ENCODE measurements around the gene RNF157. TPM values are rescaled to one million over a fixed set of nuclear protein-coding genes. Genes with fewer than 3 reads are reported as not detected.
A peak's percentile ranks its signal among the peaks of the same experiment; 100 is the strongest.
"Not testable (repeated sequence)": the region's sequence is repeated elsewhere in the genome, so short reads cannot be mapped to it uniquely, and the experiment has no call there.

Gene RNF157
- total RNA-seq, 1 experiment from 2014 or later = 18.2 TPM

DNA sequence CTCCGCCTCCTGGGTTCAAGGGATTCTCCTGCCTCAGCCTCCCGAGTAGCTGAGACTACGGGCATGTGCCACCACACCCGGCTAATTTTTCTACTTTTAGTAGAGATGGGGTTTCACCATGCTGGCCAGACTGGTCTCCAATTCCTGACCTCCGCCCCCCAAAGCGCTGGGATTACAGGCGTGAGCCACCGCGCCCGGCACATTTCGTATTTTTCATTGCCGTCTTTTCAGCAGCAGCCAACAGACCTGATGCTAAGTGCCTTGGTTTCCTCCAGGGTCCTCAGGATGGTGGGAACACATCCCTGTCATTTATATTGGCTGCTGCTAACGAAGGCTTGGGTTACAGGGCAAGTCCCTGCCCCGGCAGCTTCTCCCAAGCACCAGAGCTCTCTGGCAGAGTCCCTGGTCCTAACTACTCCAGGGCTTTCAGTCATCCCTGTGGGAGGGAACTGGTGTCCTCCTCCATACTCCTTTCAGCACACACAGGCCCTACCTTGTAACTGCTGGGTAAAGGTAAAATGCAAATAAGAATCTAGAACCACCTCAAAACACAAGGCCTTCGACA is 1.5 kb upstream of the RNF157 start:
- in situ Hi-C loops (cut with HindIII; ENCODE audit: low pct_unique_long_range_greater_than_20kb, low sequenced_read_pairs) = no loop called here
- DNase-seq (ENCODE audit: low read depth) = no peak

DNA sequence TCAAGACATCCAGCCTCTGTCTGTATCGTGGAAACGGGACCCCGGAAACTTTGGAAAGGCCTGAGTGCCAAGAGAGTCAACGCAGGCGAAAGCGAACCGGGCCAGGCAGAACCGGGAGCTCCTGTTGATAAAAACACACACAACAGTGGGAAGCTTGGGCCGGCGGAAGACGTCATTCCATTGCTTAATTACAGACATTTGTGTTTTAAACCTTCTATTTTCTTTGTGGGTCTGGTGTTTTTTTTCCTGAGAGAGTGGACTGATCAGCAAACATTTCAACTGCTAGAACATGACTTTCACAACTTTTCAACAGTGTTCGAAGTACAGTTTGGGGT is 878 bp upstream of the RNF157 start:
- in situ Hi-C loops (cut with HindIII; ENCODE audit: low pct_unique_long_range_greater_than_20kb, low sequenced_read_pairs) = no loop called here
- no peak for DNase-seq (ENCODE audit: low read depth)

DNA sequence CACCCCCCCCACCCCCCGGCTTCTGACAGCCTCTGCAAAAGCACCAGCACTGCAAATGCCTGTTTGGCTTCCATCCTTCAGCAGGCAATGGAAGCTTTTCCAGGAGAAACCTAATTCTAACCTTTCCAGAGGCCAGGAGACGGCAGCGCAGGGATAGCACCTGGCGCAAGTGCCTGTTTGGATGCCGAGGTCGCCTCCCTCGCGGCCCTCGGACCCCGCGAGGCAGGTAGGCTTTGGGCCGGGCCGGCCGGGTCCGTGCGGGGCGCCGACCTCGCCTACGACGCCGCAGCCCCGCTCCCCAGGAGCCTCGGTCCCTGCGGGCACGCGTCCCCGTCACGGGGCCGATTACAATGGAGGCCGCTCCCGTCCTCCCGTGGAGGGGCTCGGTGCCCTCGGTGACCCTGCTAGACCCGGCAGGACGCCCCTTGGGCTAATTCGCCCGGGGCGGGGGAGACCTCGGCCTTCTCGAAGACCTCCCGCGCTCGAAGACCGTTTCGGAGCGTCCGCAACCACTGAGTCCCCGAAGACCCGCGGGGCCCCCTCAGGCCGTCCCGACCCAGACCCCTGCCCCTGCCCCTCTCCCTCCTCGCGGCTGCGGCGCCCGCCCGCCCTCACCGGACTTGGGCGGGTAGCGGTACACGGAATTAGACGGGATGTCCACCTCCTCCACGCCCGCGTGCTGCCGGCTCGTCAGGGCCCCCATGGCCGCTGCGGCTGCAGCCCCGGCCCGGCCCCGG is 587 bp downstream of the RNF157 start:
- in situ Hi-C loops (cut with HindIII; ENCODE audit: low pct_unique_long_range_greater_than_20kb, low sequenced_read_pairs) = no loop called here
- no peak for DNase-seq (ENCODE audit: low read depth)

DNA sequence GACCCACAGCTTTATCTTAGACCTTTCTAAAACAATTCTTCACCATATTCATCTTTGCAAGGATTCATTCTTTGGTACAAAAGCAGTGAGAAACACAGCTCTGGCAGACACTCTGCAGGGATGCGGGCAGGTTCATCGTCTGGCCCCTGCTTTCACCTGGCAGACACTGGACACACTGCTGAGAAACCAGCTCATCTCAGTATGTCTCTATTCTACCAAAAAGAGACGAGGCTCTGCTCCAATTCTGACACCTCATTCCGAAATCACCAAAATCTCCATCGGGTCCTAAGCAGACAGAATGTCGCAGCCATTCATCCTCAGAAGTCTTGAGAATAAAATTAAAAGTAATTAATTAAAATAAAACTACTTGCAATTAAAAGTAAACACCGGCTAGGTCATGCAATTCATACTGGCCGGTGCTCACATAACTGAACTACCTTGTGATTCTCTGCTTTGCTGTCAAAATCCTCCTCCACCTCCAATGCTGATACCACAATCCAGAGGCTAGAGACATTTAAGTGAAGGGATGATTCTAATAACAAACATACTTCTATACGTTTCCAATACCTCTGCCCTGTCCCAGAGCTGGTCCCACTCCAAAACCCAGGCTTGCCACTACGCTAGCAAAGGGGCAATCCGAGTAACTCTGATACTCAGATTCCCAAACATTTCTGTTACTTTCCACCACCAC is 1.3 kb downstream of the RNF157 start:
- in situ Hi-C loops (cut with HindIII; ENCODE audit: low pct_unique_long_range_greater_than_20kb, low sequenced_read_pairs) = no loop called here
- no peak for DNase-seq (ENCODE audit: low read depth)

DNA sequence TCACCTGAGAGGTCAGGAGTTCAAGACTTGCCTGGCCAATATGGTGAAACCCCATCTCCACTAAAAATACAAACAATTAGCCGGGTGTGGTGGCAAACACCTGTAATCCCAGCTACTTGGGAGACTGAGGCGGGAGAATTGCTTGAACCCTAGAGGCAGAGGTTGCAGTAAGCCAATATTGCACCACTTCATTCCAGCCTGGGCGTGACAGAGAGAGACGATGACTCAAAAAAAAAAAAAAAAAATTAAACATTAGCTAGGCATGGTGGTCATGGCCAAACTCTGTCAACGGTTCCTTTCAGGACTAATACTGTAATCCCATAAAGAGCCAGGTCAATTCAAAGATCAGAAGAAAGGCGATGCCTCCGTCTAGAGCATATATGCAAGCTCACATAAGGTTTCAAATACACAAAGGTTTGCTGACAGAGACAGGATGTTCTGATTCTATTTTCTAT is 2.4 kb downstream of the RNF157 start:
- DNase-seq (ENCODE audit: low read depth) = peak; percentile 77
- in situ Hi-C loops (cut with HindIII; ENCODE audit: low pct_unique_long_range_greater_than_20kb, low sequenced_read_pairs) = no loop called here

DNA sequence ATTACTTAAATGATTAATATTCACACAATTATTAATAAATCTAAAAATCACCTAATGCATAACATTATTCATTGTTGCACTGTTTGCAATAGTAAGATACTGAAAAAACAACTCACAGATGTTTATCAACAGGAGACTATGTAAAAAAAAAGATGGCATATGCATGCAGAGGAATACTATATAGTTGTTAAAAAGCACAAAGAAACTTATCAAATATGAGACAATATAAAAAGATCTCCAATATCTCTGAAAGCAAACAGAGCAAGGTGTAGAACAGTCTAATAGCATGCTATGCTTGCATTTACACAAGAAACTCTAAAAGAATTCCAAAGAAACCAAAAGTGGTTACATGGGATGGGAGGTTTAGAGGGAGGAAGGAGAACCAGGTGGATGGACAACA is 3.7 kb downstream of the RNF157 start:
- in situ Hi-C loops (cut with HindIII; ENCODE audit: low pct_unique_long_range_greater_than_20kb, low sequenced_read_pairs) = no loop called here
- no peak for DNase-seq (ENCODE audit: low read depth)

DNA sequence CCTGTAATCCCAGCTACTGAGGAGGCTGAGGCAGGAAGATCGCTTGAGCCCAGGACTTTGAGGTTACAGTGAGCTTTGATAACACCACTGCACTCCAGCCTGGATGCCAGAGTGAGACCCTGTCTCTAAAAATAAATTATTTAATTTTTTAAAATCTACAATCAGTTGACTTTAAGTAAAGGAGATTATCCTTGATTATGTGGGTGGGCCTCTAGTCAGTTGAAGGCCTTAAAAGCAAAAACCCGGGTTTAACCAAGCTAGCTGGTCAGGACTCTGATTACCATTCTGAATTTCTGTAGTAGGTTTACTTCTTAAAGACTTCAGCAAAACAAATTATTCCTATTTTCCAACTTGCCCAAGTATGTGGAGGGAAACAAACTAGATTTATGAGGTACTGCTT is 4.4 kb downstream of the RNF157 start:
- no peak for DNase-seq (ENCODE audit: low read depth)
- in situ Hi-C loops (cut with HindIII; ENCODE audit: low pct_unique_long_range_greater_than_20kb, low sequenced_read_pairs) = no loop called here

DNA sequence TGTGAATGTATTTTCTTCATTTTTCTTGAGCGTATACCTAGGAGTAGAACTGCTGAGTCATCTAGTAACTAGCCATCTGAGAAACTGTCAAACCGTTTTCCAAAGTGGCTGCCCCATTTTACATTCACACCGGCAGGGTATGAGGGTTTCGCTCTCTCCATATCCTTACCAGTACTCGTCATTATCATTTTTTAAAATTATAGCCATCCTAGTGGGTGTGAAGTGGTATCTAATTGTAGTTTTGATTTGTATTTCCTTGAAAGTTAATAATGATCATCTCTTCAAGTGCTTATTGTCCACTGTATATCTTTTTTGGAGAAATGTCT is 6.0 kb downstream of the RNF157 start:
- in situ Hi-C loops (cut with HindIII; ENCODE audit: low pct_unique_long_range_greater_than_20kb, low sequenced_read_pairs) = no loop called here
- no peak for DNase-seq (ENCODE audit: low read depth)

DNA sequence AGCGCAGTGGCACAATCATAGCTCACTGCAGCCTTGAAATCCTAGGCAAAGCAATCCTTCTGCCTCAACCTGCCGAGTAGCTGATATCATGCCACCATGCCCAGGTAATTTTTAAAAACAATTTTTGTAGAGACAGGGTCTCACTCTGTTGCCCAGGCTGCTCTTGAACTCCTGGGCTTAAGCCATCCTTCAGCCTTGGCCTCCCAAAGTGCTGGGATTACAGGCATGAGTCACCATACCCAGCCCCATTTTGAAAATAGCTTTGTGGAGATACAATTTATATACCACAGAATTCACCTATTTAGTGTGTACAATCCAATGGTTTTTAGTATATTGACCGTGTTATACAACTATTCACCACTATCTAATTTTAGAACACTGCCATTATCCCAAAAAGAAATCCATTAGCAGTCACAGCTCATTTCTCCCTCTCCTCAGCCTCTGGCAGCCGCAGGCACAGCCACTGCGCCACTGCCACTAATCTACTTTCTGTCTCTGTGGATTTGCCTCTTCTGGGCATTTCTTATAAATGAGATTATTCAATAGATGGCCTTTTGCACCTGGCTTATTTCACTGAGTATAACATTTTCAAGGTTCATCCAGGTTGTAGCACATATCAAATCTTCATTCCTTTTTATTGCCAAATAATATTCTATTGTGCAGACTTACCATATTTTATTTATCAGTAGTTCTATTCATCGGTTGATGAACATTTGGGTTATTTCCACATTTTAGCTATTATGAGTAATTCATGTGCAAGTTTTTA is 6.5 kb downstream of the RNF157 start:
- in situ Hi-C loops (cut with HindIII; ENCODE audit: low pct_unique_long_range_greater_than_20kb, low sequenced_read_pairs) = no loop called here
- no peak for DNase-seq (ENCODE audit: low read depth)

DNA sequence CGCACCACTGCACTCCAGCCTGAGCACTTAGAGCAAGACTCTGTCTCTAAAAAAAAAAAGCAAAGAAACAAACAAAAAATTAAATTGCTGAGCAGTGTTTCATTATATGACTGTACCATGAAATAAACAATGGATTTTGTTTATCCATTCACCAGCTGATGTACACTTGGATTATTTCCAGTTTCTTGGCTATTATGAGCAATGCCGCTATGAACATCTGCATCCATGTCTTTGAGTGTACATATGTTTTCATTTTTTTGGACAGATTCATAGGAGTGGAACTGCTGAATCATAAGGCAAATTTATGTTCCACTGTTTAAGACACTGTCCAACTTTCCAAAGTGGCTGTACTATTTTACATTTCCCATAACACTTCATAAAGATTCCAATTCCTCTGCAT is 8.0 kb downstream of the RNF157 start:
- no peak for DNase-seq (ENCODE audit: low read depth)
- in situ Hi-C loops (cut with HindIII; ENCODE audit: low pct_unique_long_range_greater_than_20kb, low sequenced_read_pairs) = no loop called here

DNA sequence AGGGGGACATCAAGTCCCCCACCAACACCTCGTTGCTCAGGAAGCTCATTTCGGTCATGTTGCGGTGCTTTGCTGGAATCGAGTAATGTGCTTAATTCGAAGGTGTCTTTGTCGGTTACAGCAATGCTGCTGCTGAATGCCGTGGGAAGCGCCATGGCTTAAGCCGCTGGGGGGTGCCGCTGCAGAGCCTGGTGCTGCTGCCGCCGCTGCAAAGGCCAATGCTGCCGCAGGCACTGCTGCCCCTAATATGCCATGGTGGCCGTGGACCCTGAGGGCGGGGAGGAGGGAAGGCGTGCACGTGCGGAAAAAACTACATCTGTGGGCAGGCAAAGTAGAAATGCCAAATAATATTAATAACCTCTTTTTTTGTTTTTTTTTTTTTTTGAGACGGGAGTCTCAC is 13.5 kb downstream of the RNF157 start:
- in situ Hi-C loops (cut with HindIII; ENCODE audit: low pct_unique_long_range_greater_than_20kb, low sequenced_read_pairs); DNase-seq (ENCODE audit: low read depth): not testable (repeated sequence)

DNA sequence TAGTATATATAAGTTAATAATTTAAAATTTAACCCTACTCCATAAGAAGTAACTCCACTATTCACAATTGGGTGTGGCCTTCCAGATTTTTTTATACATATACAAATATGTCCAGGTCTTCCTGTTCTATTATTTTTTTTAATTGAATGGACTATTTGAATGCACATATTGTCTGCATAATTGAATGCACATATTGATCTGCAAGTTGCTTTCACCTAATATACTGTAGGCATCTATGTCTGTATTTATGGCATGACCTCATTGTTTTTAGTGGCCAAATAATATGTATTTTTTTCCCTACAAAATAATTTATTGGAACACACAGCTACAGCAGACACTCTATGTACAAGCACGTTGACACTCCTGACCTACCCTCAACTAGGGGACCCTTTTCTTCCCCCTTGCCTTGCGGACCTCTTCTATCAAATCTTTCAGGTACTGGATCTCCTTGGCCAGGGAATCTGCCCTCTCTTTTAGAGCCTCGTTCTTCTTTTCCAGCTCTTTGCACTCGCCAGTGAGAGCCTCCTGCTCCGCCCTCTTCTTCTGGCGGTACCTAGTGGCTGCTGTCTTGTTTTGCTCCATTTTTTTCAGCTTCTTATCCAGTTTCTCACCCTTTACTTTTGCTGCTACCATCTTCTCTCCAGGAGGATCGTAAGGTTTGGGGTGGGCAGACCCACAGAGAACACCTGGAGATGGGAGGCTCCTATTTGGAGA is 14.8 kb downstream of the RNF157 start:
- in situ Hi-C loops (cut with HindIII; ENCODE audit: low pct_unique_long_range_greater_than_20kb, low sequenced_read_pairs) = not testable (repeated sequence)

DNA sequence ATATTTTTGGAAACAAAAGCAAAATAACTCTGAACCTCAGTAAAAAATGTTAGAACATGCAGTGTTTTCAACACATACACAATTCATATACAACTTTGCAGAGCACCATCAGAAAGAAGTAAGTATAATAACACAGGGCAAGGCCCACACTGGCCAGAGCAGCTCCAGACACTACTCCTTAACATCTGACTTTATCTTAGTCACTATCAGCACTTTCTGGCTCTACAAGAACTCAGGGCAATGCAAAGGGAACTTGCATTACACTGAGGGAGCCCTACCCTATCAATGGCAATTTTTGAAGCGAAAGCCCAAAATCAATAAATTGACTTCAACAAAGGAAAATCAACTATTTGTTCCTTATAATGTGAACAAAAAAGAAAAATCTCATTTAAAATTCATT is 16.5 kb downstream of the RNF157 start:
- in situ Hi-C loops (cut with HindIII; ENCODE audit: low pct_unique_long_range_greater_than_20kb, low sequenced_read_pairs) = no loop called here
- DNase-seq (ENCODE audit: low read depth) = no peak

More for the DNA sequence above, 14.8 kb downstream of the RNF157 start:
- DNase-seq (ENCODE audit: low read depth) = not testable (repeated sequence)

DNA sequence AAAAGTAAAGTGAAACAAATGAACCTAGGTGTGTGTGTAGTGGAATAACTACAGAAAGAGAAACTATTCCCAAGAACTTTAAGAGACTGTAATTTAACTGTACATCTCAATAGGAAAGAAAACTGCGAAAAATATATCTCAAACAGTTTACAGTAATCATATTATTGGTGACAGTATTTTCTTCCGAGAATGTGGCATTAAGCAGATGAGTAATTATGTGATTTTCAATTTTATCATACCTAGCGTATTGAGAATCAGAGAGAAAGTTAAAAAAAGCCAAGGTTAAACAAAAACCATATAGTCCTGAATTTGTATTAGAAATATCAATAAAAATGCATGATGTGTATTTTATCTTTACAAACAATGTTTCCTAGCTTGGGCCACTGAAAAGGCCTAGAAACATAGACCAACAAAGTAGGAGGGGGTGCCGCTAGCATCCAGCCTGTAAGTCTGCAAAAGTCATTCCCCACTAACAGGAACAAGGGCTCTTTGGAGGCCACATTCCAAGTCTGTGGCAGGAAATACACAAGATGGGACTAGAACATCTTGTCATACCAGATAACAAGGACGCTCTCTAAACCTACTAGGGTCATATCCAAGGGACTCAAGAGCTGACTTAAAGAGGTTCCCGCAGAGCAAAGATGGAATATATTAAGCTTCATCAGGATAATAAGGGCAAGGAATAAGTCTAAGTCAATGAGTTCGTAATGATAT is 20.5 kb downstream of the RNF157 start:
- no peak for DNase-seq (ENCODE audit: low read depth)
- in situ Hi-C loops (cut with HindIII; ENCODE audit: low pct_unique_long_range_greater_than_20kb, low sequenced_read_pairs) = no loop called here

DNA sequence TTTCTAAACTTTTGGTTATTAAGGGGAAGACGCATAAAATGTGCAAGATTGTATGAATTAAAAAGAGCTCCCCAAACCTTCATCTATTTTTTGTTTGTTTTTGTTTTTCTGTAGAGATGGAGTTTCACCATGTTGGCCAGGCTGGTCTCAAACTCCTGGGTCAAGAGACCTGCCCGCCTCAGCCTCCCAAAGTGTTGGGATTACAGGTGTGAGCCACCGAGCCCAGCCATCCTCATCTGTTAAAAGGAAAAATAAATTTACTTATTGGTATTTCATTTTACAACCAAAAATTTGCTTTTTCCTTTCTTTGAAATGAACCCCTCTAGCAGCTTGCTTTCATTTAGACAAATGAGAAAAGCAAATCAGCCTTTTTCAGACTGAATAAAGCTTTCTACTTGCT is 23.2 kb downstream of the RNF157 start:
- in situ Hi-C loops (cut with HindIII; ENCODE audit: low pct_unique_long_range_greater_than_20kb, low sequenced_read_pairs) = no loop called here
- no peak for DNase-seq (ENCODE audit: low read depth)

DNA sequence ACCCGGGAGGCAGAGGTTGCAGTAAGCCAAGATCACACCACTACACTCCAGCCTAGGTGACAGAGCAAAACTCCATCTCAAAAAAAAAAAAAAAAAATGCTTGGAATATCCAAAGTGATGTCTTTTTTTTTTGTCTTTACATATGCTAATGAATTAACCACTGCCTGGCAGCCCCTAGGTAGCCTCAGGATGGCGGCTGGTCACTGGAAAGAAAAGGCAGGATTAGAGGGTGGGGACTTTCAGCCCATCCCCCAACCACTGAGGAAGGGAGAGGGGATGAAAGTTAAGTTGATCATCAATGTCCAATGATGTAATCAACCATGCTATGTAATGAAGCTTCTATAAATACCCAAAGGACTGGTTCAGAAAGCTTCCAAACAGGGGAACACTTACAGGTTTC is 26.8 kb downstream of the RNF157 start:
- in situ Hi-C loops (cut with HindIII; ENCODE audit: low pct_unique_long_range_greater_than_20kb, low sequenced_read_pairs) = no loop called here
- no peak for DNase-seq (ENCODE audit: low read depth)

DNA sequence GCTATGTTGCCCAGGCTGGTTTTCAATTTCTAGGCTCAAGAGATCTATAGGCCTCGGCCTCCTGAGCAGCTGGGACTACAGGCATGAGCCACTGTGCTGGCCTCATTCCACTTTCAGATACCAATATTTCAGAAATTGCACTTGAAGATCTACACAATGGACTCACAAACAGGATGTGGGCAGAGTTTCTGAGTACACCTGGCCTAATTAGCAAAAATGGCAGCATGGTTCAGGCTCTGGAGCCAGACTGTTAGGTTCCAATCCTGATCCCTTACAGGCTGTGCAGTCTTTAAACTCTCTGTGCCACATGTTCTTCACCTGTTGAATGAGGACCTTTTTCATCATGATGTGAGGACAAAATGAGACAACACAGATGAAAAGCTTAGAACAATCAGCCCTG is 32.2 kb downstream of the RNF157 start:
- DNase-seq (ENCODE audit: low read depth) = no peak
- in situ Hi-C loops (cut with HindIII; ENCODE audit: low pct_unique_long_range_greater_than_20kb, low sequenced_read_pairs) = no loop called here
